GM12801 (cell line): ENCODE measurements around the gene CST11.

ENCODE experiments used
- CTCF ChIP-seq: IDR thresholded peaks from one replicate; pipeline ENCODE4 v1.5.1; 2011; ENCODE audit warnings: control low read depth; ENCODE audit not compliant: insufficient read length; ENCODE audit errors: extremely low read depth

CST11 gene

GRCh38 chr20:23451956-23452487 is 654 bp downstream of the CST11 start:
- TF ChIP-seq CTCF = no peak

- no peak for TF ChIP-seq CTCF
Measured at GRCh38 chr20:23450877-23451276, 1.8 kb downstream of the CST11 start.

GRCh38 chr20:23449421-23449820 is 3.3 kb downstream of the CST11 start:
- no peak for TF ChIP-seq CTCF

GRCh38 chr20:23448167-23448566 is 4.5 kb downstream of the CST11 start:
- no peak for TF ChIP-seq CTCF

- TF ChIP-seq CTCF = no peak
Measured at GRCh38 chr20:23446505-23446904, 6.2 kb downstream of the CST11 start.

- TF ChIP-seq CTCF = no peak
Measured at GRCh38 chr20:23445596-23446217, 7.0 kb downstream of the CST11 start.

GRCh38 chr20:23444859-23445258 is 7.8 kb downstream of the CST11 start:
- TF ChIP-seq CTCF = no peak
